ENCODE data around the gene EMP3. TPM values are rescaled to one million over a fixed set of nuclear protein-coding genes. Genes with fewer than 3 reads are reported as not detected.

Gene EMP3
- total and polyA plus RNA-seq, 11 donors: 17.7 to 105 (median 60.5) TPM

DNA sequence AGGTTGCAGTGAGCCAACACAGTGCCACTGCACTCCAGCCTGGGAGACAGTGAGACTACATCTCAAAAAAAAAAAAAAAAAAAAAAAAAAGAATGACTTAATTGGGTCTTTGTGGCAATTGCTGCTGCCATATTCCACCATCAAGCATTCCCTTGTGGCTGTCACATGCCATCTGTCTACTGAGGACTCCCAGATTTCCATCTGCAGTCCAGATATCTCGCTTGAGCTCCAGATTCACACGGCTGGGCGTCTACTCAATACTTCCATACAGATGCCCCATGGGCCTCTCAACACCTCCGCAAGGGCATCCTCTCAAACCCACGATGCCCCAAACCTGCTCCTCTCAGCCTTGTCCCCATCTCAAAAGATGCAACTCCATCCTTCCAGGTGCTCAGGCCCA, 25.5 kb downstream of the EMP3 start:
- Histone ChIP-seq H3K27me3 (no peaks in the 10 kb centered on the region), H3K36me3 (peaks cover 0 to 4% (median 0%) of the 10 kb centered on the region in 9 donors), H3K9me3 (no peaks in the 10 kb centered on the region), H3K4me1 (peaks cover 0 to 10% (median 3%) of the 10 kb centered on the region in 12 donors), H3K4me3 (no peak overlapping the region), H3K27ac (no peak overlapping the region)
- no peak for TF ChIP-seq POLR2A (IDR thresholded peaks at IDR 0.05)
- TF ChIP-seq, protein P1, sequence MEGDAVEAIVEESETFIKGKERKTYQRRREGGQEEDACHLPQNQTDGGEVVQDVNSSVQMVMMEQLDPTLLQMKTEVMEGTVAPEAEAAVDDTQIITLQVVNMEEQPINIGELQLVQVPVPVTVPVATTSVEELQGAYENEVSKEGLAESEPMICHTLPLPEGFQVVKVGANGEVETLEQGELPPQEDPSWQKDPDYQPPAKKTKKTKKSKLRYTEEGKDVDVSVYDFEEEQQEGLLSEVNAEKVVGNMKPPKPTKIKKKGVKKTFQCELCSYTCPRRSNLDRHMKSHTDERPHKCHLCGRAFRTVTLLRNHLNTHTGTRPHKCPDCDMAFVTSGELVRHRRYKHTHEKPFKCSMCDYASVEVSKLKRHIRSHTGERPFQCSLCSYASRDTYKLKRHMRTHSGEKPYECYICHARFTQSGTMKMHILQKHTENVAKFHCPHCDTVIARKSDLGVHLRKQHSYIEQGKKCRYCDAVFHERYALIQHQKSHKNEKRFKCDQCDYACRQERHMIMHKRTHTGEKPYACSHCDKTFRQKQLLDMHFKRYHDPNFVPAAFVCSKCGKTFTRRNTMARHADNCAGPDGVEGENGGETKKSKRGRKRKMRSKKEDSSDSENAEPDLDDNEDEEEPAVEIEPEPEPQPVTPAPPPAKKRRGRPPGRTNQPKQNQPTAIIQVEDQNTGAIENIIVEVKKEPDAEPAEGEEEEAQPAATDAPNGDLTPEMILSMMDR (IDR thresholded peaks at IDR 0.05): no peak
- DNase-seq (no peak), ATAC-seq (peak in 1 of 4 donors; percentile 5)
- 86 to 95% (median 87%) methylated on average over 5 of the region's 5 CpGs for WGBS, 4 donors
- intact Hi-C loops (cut with DNase I): no loop called here

DNA sequence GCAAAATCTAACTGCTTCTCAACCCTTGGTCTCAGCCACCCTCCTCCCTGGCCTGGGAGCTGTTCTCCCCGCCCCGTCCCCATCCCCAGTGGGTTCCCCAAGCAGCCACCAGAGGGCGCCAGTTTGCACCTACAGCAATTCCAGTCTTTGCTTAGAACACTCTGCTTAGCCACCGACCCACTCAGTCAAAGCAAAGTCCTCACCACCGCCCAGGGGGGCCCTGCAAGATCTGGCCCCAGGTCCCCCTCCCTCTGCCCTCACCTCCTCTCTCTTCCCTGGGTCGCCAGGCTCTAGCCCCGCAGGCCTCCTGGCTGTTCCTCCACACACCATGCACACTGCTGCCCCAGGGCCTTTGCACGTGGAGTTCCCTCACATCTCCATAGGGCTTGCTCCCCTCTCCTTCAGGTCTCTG, 26.0 kb downstream of the EMP3 start:
- intact Hi-C loops (cut with DNase I): no loop called here
- TF ChIP-seq, protein P1 (IDR thresholded peaks at IDR 0.05): peak; percentile 49 to 82 (median 69)
- TF ChIP-seq POLR2A (IDR thresholded peaks at IDR 0.05): no peak
- H3K27me3 ChIP-seq: no peaks in the 10 kb centered on the region

DNA sequence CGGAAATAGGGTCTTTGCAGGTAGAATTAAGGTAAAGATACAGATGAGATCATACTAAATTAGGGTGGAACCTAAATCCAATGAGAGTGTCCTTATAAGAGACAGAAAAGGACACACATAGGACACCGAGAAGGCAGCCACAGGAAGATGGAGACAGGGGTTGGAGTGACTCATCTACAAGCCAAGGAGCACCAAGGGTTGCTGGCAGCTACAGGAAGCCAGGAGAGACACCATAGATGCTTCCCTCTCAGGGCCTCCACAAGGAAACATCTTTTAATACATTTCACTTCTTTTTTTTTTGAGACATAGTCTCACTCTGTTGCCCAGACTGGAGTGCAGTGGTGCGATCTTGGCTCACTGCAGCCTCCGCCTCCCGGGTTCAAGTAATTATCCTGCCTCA, 28.3 kb downstream of the EMP3 start:
- DNase-seq (no peak), ATAC-seq (no peak)
- WGBS, 4 donors: 84 to 91% (median 90%) methylated on average over 5 of the region's 5 CpGs
- TF ChIP-seq POLR2A (IDR thresholded peaks at IDR 0.05): no peak
- Histone ChIP-seq H3K36me3 (peaks cover 0 to 4% (median 0%) of the 10 kb centered on the region in 9 donors), H3K27me3 (no peaks in the 10 kb centered on the region), H3K4me3 (no peak overlapping the region), H3K9me3 (no peaks in the 10 kb centered on the region), H3K27ac (no peak overlapping the region), H3K4me1 (no peaks in the 10 kb centered on the region)
- intact Hi-C loops (cut with DNase I): no loop called here

More for the DNA sequence above, 26.0 kb downstream of the EMP3 start:
- ATAC-seq (peak in 3 of 4 donors; percentile 71 to 78 (median 74)), DNase-seq (peak; percentile 50 to 83 (median 67))
- no peak overlapping the region for H3K4me3 ChIP-seq
- peaks cover 0 to 4% (median 0%) of the 10 kb centered on the region in 9 donors for H3K36me3 ChIP-seq
- 51 to 66% (median 58%) methylated on average over 8 of the region's 8 CpGs for WGBS, 4 donors
- H3K4me1 ChIP-seq: peaks cover 0 to 10% (median 3%) of the 10 kb centered on the region in 12 donors
- no peaks in the 10 kb centered on the region for H3K9me3 ChIP-seq
- no peak overlapping the region for H3K27ac ChIP-seq

DNA sequence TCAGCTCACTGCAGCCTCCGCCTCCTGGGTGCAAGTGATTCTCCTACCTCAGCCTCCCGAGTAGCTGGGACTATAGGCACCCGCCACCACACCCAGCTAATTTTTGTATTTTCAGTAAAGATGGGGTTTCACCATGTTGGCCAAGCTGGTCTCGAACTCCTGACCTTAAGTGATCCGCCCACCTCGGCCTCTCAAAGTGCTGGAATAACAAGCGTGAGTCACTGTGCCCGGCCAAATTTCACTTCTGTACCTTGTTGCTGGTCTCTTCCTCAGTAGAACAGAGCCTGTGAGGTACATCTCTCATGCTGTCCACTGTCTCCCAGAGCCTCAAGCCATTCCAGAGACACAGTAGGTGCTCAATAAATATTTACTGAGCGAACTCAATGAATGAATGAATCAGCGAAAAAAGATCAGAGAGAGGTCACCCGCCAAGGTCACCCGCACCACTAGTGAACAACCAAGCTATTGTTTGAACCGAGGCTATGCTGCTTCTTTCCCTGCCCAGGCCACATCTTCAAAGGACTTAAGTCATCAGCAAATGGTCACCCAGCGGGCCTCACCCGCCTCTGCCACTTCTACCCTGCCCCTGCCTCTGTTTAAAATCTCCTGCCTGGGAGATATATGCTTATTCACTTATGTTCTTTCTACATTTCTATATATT, 29.1 kb downstream of the EMP3 start:
- DNase-seq (no peak), ATAC-seq (no peak)
- H3K27ac ChIP-seq: no peak overlapping the region
- H3K36me3 ChIP-seq: peaks cover 0 to 5% (median 0%) of the 10 kb centered on the region in 9 donors
- H3K4me1 ChIP-seq: no peaks in the 10 kb centered on the region
- 91 to 95% (median 93%) methylated on average over 15 of the region's 15 CpGs for WGBS, 4 donors
- H3K27me3 ChIP-seq: no peaks in the 10 kb centered on the region
- no peak overlapping the region for H3K4me3 ChIP-seq
- intact Hi-C loops (cut with DNase I): no loop called here
- no peak for TF ChIP-seq POLR2A (IDR thresholded peaks at IDR 0.05)
- TF ChIP-seq, protein P1 (IDR thresholded peaks at IDR 0.05): no peak
- no peaks in the 10 kb centered on the region for H3K9me3 ChIP-seq

Data from heart left ventricle (tissue), 16 donors.